ENCODE results near the gene NUTF2. TPM values are rescaled to one million over a fixed set of nuclear protein-coding genes. Genes with fewer than 3 reads are reported as not detected.
A peak's percentile ranks its signal among the peaks of the same experiment; 100 is the strongest.

Gene NUTF2
- total RNA-seq, 4 donors from 2014 or later: 90.0 to 194 (median 113) TPM

DNA sequence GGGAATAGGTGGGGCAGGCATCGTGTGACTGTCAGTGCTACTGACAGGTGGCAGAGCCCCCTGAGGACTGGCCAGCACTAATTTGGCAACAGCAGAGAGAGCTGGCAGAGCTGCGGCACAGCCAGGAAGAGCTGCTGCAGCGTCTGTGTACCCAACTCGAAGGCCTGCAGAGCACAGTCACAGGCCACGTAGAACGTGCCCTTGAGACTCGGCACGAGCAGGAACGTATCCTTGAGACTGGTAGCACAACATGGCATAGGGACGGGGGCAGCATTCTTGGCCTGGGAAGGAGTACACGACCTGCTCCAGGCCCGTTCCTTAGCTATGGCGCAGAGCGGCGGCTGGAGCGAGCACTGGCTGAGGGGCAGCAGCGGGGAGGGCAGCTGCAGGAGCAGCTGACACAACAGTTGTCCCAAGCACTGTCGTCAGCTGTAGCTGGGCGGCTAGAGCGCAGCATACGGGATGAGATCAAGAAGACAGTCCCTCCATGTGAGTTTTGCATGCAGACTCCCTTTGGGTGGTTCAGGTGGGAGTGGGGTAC is 35.0 kb downstream of the NUTF2 start:
- no peaks in the 10 kb centered on the region for H3K9me3 ChIP-seq
- peaks cover 0 to 91% of the 10 kb centered on the region in 2 donors for H3K36me3 ChIP-seq
- H3K4me1 ChIP-seq: peaks cover 0 to 30% (median 8%) of the 10 kb centered on the region in 3 donors
- no peaks in the 10 kb centered on the region for H3K27me3 ChIP-seq
- WGBS, 2 donors (ENCODE audit: low coverage in 1 of 2): 85 to 93% methylated on average over 11 of the region's 21 CpGs
- H3K4me3 ChIP-seq: no peak overlapping the region
- no peak for ATAC-seq
- H3K27ac ChIP-seq: no peak overlapping the region
- TF ChIP-seq POLR2AphosphoS5 (IDR thresholded peaks at IDR 0.05) (no peak), POLR2A (IDR thresholded peaks at IDR 0.05) (no peak), EP300 (IDR thresholded peaks at IDR 0.05) (no peak), CTCF (IDR thresholded peaks at IDR 0.05) (no peak)

GRCh38 chr16:67882374-67883145 is 35.8 kb downstream of the NUTF2 start:
- TF ChIP-seq POLR2AphosphoS5 (IDR thresholded peaks at IDR 0.05) (no peak), CTCF (IDR thresholded peaks at IDR 0.05) (no peak), EP300 (IDR thresholded peaks at IDR 0.05) (no peak)
- Histone ChIP-seq H3K4me3 (no peak overlapping the region), H3K27ac (peak overlapping the region in 1 of 4 donors; percentile 83), H3K27me3 (no peaks in the 10 kb centered on the region), H3K9me3 (no peaks in the 10 kb centered on the region), H3K36me3 (peaks cover 0 to 83% of the 10 kb centered on the region in 2 donors), H3K4me1 (peaks cover 0 to 25% (median 8%) of the 10 kb centered on the region in 3 donors)
- WGBS, 2 donors (ENCODE audit: low coverage in 1 of 2): 20 to 86% methylated on average over 1 of the region's 18 CpGs
- no peak for ATAC-seq

GRCh38 chr16:67883146-67883871 is 36.6 kb downstream of the NUTF2 start:
- H3K9me3 ChIP-seq: no peaks in the 10 kb centered on the region
- H3K36me3 ChIP-seq: peaks cover 0 to 75% of the 10 kb centered on the region in 2 donors
- peak overlapping the region in 2 of 4 donors; percentile 73 to 83 for H3K27ac ChIP-seq
- H3K4me1 ChIP-seq: peaks cover 0 to 25% (median 8%) of the 10 kb centered on the region in 3 donors
- H3K27me3 ChIP-seq: no peaks in the 10 kb centered on the region
- H3K4me3 ChIP-seq: no peak overlapping the region
- ATAC-seq: no peak
- WGBS, 2 donors (ENCODE audit: low coverage in 1 of 2): 55 to 79% methylated on average over 3 of the region's 6 CpGs
- no peak for TF ChIP-seq CTCF (IDR thresholded peaks at IDR 0.05)
- TF ChIP-seq EP300 (IDR thresholded peaks at IDR 0.05): no peak
- TF ChIP-seq POLR2AphosphoS5 (IDR thresholded peaks at IDR 0.05): no peak
- no peak for TF ChIP-seq POLR2A (IDR thresholded peaks at IDR 0.05)

DNA sequence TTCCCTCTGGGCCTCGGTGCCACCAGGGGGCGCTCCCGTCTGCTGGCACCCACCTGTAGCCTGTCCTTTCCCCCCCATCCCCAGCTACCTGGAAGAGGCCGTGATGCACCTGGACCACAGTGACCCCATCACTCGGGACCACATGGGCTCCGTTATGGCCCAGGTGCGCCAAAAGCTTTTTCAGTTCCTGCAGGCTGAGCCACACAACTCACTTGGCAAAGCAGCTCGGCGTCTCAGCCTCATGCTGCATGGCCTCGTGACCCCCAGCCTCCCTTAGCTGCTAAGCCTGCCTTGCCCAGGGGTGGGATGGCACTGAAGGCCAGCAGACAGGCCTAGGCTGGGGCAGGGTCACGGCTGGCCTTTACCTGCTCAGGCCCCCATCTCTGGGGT is 37.1 kb downstream of the NUTF2 start:
- peak; percentile 56 for ATAC-seq
- Histone ChIP-seq H3K4me1 (peaks cover 0 to 25% (median 8%) of the 10 kb centered on the region in 3 donors), H3K9me3 (no peaks in the 10 kb centered on the region), H3K27ac (peak overlapping the region; percentile 16 to 83 (median 67)), H3K27me3 (no peaks in the 10 kb centered on the region), H3K4me3 (no peak overlapping the region), H3K36me3 (peaks cover 0 to 69% of the 10 kb centered on the region in 2 donors)
- TF ChIP-seq CTCF (IDR thresholded peaks at IDR 0.05) (peak in 3 of 4 experiments; percentile 71 to 93 (median 86)), EP300 (IDR thresholded peaks at IDR 0.05) (no peak), POLR2AphosphoS5 (IDR thresholded peaks at IDR 0.05) (no peak), POLR2A (IDR thresholded peaks at IDR 0.05) (no peak)
- WGBS, 2 donors (ENCODE audit: low coverage in 1 of 2): 40% methylated on average over 5 of the region's 11 CpGs; no CpG with 5 or more reads in 1 of the 2 donors
